Central memory CD4-positive, alpha-beta T cell (primary cell): ENCODE data around the gene DLX4.

Experiments
- DNase-seq: peaks from one replicate; pipeline ENCODE4 v3.0.0; 2022

Gene DLX4

DNA sequence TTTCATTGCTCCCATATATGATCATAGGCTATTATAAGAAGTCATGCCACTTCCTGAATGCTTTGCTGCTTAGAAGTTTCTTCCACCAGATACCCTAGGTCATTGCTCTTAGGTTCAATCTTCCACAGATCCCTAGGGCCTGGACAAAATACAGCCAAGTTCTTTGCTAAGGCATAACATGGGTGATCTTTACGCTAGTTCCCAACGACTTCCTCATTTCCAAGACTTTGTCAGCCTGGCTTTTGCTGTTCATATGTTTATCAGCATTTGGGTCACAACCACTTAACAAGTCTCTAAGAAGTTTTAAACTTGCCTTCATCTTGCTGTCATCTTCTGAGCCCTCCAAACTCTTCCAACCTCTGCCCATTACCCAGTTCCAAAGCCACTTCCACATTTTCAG, 46.2 kb downstream of the DLX4 start:
- no peak for DNase-seq

DNA sequence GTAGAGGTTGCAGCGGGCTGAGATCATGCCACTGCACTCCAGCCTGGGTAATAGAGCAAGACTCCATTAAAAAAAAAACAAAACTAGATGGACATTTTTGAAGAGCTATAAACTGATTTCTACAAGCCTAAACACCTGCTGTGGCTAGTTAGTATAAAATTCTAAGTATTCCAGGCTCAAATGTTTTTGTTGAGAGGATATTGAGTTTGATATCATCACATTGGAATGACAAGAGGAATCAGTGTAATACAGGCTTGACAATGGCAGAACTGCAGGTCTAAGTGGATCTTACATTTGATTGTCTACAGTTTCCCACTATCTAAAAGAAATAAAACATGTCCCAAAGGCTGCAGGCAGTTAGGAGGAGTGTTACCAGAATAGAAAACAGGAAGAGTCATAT, 49.9 kb downstream of the DLX4 start:
- no peak for DNase-seq

DNA sequence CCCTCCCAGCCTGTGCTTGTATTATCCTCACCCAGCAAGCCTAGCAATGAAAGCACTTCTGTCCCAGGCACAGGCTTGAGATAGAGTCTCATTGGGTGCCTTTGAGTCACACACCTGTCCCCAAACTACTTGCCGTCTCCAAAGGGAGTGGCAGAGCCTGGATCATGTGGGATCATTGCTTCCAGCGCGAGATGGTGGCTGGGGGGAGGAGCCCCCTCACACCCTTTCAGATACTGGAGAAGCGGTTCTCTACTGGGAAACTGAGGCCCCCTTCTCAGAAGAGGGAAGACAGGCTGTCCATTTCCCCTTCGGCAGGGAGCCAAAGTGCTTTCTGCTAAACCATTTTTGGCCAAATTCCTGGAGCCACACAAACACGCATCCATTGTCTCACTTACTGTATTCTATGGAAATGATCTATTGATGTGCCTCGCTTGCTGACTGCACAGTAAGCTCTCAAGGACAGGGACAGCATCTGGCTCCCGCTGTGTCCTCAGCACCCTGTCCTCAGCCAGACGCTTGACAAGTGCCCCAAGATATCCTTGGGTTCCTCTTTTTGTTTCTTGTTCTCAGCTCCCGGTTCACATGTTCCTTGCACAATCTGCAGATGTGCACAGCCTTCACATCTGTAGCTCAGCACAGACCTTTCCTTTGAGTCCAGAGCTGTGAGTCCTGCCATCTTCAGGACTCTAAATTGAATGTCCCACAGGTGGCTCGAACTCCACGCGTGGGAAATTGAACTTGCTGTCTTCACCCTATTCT, 52.0 kb downstream of the DLX4 start:
- DNase-seq: no peak

DNA sequence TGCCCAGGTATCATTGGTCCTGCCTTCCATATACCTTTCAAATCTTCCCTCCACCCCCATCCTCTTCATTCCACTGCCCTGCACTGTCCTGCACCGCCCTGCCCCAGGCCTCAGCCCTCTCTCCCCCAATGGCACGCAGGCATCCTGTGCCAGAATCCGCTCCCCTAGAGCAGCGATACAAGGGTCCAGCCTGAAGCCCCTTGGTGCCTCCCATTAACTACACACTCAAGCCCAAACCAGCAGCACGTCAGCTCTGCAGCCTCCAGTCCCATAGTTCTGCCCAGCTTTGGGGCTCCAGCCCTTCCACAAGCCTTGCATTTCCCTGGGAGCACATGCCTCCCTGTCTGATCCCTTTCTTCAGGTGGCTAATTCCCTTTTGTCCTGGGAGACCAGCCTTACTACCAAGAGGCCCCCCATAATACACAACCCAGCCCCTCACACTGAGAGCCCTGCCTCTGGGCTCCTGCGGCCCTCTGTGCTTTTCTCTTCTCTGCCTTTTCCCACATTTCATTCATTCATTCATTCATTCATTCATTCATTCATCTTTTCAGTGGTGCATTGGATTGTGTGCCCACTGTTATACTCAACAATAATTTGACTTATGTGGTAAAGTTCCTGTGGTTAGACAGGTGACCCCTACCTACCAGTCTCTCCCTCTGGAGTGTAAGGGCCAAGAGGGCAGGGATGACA, 52.8 kb downstream of the DLX4 start:
- no peak for DNase-seq

DNA sequence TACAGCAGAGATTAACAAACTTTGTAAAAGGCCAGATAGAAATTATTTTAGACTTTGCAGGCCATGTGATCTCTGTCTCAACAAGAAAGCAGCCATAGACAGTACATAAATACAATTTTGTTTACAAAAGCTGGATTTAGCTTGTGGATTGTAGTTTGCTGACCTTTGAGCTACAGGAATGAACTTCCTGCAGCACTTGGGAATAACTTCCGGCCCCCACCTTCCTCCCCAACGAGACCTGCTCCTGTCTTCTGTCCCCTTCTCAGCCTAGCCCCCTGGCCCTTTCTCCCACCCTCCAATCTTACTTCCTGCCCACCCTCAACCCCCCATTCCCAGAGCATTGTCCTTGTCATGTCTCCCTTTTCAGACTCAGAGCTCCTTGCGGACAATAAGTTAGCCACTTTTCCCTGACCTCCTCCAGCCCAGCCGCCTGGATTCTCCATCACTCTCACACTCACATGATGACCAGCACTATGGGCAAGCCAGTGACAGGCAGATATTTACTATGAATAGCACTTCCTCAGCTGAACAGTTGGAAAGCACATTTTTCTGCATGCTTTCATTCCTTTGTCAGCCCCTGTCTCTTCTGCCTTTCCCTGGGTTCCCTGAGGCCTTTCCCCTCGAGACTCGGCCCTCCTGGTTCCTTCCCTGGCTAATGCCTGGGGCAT, 53.6 kb downstream of the DLX4 start:
- no peak for DNase-seq

DNA sequence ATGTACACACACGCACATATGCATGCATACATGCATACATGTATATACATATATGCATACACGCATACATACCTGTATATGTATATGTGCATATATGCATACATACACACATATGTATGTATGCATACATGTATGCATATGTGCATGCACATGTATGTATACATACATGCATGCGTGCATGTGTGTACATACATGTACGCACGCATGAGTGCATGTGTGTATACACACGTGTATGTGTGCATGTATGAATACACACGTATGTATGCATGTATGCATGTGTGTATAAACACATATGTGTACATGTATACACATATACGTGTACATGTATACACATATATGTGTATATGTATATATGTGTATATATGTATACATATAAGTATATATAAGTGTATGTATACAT, 54.5 kb downstream of the DLX4 start:
- no peak for DNase-seq
